WI38 (cell line): ENCODE measurements around the gene HECW1.
"Not testable (repeated sequence)": the region's sequence is repeated elsewhere in the genome, so short reads cannot be mapped to it uniquely, and the experiment has no call there.

Source experiments
- H3K4me3 ChIP-seq: 2 replicates; pipeline ENCODE4 v1.5.1; 2011; ENCODE audit warnings: low read depth, mild to moderate bottlenecking, control low read depth, low read length
- CTCF ChIP-seq: IDR thresholded peaks from 2 replicates; pipeline ENCODE4 v1.5.1; 2012; ENCODE audit warnings: low read depth, mild to moderate bottlenecking, control low read depth, low read length

HECW1 gene

GRCh38 chr7:43560742-43561330, 448.4 kb downstream of the HECW1 start:
- no peak for TF ChIP-seq CTCF

GRCh38 chr7:43562383-43562782, 449.9 kb downstream of the HECW1 start:
- H3K4me3 ChIP-seq: no peak overlapping the region
- TF ChIP-seq CTCF: no peak

More at GRCh38 chr7:43560742-43561330, 448.4 kb downstream of the HECW1 start:
- H3K4me3 ChIP-seq: no peak overlapping the region

GRCh38 chr7:43565786-43566185, 453.3 kb downstream of the HECW1 start:
- TF ChIP-seq CTCF: no peak
- no peak overlapping the region for H3K4me3 ChIP-seq

GRCh38 chr7:43568529-43568928, 456.1 kb downstream of the HECW1 start:
- H3K4me3 ChIP-seq: no peak overlapping the region
- TF ChIP-seq CTCF: no peak

GRCh38 chr7:43569424-43569823, 457.0 kb downstream of the HECW1 start:
- H3K4me3 ChIP-seq: no peak overlapping the region
- no peak for TF ChIP-seq CTCF

GRCh38 chr7:43570688-43571365, 458.4 kb downstream of the HECW1 start:
- TF ChIP-seq CTCF: no peak
- no peak overlapping the region for H3K4me3 ChIP-seq

GRCh38 chr7:43572516-43573049, 460.1 kb downstream of the HECW1 start:
- no peak overlapping the region for H3K4me3 ChIP-seq
- TF ChIP-seq CTCF: no peak

- not testable (repeated sequence) for H3K4me3 ChIP-seq
These were observed 461.4 kb downstream of the HECW1 start for GRCh38 chr7:43573832-43574231.
